HG03175 (cell line): ENCODE measurements around the gene KNG1.
A peak's percentile ranks its signal among the peaks of the same experiment; 100 is the strongest.

Source experiments
- ATAC-seq: cut with Tn5 transposase; IDR thresholded peaks from one replicate; pipeline ENCODE4 v1.9.1; 2021; ENCODE audit warnings: mild to moderate bottlenecking, moderate library complexity; ENCODE audit not compliant: unreplicated experiment

The KNG1 gene

GRCh38 chr3:186772701-186773417 is 55.7 kb downstream of the KNG1 start:
- peak; percentile 96 for ATAC-seq

DNA sequence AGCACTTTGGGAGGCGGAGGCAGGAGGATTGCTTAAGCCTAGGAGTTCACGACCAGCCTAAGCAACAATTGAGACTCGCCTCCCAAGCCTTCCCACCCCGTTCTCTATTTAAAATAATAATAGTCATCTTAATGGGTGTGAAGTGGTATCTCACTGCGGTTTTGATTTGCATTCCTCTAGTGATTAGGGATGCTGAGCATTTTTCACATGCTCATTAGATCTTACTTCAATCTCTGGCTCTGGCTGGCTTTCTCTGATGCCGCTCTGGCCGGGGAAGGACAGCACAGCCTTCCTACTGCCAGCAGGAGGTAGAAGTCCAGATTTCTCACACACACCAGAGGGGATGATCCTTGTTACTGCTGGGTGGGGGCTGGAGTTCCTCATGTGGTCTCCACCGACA is 58.8 kb downstream of the KNG1 start:
- no peak for ATAC-seq

- ATAC-seq, result no peak
Observed at GRCh38 chr3:186779204-186779603, 62.0 kb downstream of the KNG1 start.

- ATAC-seq, result no peak
Observed at GRCh38 chr3:186782542-186783057, 65.4 kb downstream of the KNG1 start.

GRCh38 chr3:186783058-186783730 is 66.0 kb downstream of the KNG1 start, which contains the start of gene EIF4A2:
TSS of gene EIF4A2 (plus strand) at chr3:186783577. CDS start at chr3:186783611, 34 bp downstream.
- peak; percentile 69 for ATAC-seq

- ATAC-seq, result peak; percentile 73
Observed at GRCh38 chr3:186783731-186784515, 66.8 kb downstream of the KNG1 start.

DNA sequence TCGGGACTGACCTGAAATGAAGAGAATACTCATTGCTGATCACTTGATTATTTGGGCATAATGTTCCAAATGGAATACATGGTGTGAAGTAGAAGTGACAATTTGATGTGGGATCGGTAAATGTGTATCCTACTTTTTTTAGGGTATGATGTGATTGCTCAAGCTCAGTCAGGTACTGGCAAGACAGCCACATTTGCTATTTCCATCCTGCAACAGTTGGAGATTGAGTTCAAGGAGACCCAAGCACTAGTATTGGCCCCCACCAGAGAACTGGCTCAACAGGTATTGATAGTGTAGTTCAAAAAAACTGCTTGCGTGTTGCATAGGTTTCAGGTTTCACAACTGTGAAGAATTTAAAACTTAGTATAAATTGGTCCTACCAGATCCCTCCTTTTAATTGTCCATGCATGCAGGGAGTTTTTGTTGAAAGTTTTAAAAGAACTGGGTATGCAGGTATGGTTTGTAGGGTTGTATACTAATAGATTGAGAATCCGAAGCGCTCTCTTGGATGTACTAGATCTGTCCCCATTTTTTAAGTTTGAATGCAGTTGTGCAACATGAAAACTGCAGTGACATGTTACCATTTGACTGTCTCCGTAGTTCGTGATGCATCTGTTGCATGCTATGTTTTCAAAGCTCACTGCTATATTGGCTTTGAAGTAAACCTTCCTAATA is 67.8 kb downstream of the KNG1 start:
- no peak for ATAC-seq

DNA sequence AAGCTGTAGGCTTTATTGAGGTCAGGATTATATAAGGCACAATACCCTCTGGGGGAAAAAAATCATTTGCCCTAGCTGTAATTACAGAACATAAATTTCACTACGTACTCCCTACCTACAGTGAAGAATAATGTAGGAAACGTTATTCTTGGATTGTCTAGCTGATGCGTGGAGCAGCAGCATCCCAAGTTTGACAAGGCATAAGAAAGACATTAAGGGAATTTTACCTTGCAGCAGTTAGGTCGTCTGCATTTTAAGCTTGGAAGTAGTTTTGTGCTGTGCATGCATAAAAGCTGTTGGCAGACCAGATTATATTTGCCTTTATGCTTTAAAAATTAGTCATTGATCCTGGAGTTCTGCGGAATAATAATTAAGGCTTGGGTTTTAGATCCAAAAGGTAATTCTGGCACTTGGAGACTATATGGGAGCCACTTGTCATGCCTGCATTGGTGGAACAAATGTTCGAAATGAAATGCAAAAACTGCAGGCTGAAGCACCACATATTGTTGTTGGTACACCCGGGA is 68.4 kb downstream of the KNG1 start:
- no peak for ATAC-seq

GRCh38 chr3:186786922-186787321 is 69.8 kb downstream of the KNG1 start:
- no peak for ATAC-seq

DNA sequence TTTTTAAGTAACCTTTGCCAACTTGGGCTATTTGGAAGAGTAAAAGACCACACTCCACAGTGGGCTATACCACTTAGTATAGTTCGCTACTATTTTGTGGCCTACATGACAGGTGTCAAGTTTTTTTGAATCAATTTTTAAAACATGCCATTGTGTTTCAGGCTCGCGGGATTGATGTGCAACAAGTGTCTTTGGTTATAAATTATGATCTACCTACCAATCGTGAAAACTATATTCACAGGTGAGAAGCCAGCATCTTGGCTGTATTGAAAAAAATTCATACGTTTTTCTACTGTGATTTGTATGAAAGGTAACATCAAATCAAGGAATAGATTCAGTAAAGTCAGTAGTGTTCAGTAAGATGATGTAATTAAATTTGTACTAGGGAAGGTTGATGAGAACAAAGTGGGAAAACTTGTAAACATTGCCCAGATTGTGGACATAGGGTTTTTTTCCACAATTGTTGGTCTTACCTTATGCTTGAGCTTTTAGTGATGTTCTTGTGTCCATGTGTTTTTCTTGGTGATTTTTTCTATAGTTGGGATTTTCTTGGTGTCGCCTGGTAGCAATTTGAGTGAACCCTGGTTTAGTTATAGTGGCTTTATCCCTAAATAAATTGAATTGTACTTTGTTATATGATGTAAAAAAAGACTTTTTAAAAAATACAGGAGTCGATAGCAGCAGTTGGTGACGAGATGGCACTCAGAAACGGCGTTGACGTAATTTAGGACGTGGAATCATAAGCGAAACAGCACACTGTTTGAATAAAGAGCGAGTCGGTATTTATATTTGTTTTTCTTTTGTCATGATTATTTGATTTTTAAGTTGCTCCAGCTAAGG is 70.7 kb downstream of the KNG1 start:
- no peak for ATAC-seq

DNA sequence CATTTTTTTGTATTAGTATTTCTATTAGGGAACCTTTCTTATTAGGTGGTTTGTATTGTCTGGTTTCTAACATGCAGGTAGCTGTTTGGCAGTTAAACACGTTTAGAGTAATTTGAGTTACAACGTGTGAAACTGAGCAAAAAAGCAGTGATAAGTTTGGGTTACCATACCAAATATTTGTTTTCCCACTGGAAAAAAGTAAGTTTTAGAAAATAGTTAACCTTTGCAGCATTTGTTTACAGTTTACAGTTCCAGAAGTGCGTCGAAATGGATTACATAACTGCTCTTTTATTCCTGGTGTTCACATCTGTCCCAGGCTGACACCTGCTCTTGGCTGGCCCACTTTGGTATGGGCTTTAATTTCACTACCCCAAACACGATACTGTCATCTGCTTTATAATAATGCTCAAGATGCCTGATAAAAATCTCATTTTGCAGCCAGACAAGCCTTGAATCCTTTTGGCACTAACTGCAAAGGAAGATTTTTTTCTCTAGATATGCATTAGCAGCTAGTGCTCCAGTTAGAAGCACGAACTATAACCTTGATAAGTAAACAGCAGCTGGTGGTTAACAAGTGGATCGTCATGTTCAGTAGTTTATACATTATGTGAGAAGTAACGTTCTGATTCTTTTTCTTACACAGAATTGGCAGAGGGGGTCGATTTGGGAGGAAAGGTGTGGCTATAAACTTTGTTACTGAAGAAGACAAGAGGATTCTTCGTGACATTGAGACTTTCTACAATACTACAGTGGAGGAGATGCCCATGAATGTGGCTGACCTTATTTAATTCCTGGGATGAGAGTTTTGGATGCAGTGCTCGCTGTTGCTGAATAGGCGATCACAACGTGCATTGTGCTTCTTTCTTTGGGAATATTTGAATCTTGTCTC is 71.6 kb downstream of the KNG1 start:
- no peak for ATAC-seq

DNA sequence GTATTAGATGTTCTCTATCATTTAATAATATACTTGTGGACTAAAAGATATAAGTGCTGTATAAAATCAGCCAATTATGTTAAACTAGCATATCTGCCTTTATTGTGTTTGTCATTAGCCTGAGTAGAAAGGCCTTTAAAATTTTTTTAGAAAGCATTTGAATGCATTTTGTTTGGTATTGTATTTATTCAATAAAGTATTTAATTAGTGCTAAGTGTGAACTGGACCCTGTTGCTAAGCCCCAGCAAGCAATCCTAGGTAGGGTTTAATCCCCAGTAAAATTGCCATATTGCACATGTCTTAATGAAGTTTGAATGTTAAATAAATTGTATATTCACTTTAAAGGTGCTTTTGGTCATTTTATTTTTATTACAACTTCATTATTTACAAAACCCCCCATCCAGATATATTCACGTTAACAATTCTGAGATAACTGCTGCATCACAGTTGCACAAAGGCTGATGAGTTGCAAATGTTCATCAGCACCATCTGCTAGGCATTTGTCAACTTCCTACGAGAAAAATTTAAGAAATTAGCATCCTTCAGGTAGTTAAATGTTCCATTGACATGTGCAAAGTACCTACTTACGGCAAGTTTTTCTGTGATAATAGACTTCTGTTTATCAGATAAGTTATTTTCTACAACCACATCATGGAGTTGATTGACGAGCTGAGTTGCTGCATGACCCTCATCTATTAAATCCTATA is 72.5 kb downstream of the KNG1 start:
- no peak for ATAC-seq

- no peak for ATAC-seq
Observed at GRCh38 chr3:186790261-186790981, 73.3 kb downstream of the KNG1 start.
